Transverse colon (tissue), 4 donors: ENCODE data around the gene OOSP4B. TPM values are rescaled to one million over a fixed set of nuclear protein-coding genes. Genes with fewer than 3 reads are reported as not detected.
"Not testable (repeated sequence)": the region's sequence is repeated elsewhere in the genome, so short reads cannot be mapped to it uniquely, and the experiment has no call there.

Source experiments
- DNase-seq: peaks from one replicate; pipeline ENCODE4 v3.0.0-alpha.2; 2019
- H3K27ac ChIP-seq, 4 donors: fragments of 200-600 bp; sonication (generic); 2 replicates each; pipeline ENCODE4 v1.5.1; 2016 to 2018; ENCODE audit warnings: inconsistent platforms in 4 of 4
- H3K27me3 ChIP-seq: fragments of 200-600 bp; sonication (generic); 2 replicates; pipeline ENCODE4 v1.5.1; 2017; ENCODE audit warnings: inconsistent platforms
- H3K36me3 ChIP-seq, 4 donors: fragments of 200-600 bp; sonication (generic); 2 replicates each; pipeline ENCODE4 v1.5.1; 2017 to 2019; ENCODE audit warnings: inconsistent platforms in 4 of 4
- H3K4me1 ChIP-seq, 4 donors: fragments of 200-600 bp; sonication (generic); 2 replicates each; pipeline ENCODE4 v1.5.1; 2017 to 2020; ENCODE audit warnings: inconsistent platforms in 4 of 4
- H3K4me3 ChIP-seq, 4 donors: fragments of 200-600 bp; sonication (generic); 1 replicate in 1 of 4; 2 replicates in 3 of 4; pipeline versions ENCODE4 v1.5.1 to v1.6.1; 2017 to 2019; ENCODE audit warnings: inconsistent platforms in 4 of 4
- H3K9me3 ChIP-seq, 2 donors: fragments of 200-600 bp; sonication (generic); 2 replicates each; pipeline ENCODE4 v1.5.1; 2017 to 2019; ENCODE audit warnings: inconsistent platforms in 2 of 2
- CTCF ChIP-seq, 5 experiments: fragments of 200-600 bp in 3 of 5; fragments of 450-650 bp in 2 of 5; sonication (generic) in 3 of 5; IDR thresholded peaks; 1 replicate in 2 of 5; 2 replicates in 3 of 5; pipeline ENCODE4 v1.5.1; 2016 to 2017; ENCODE audit warnings: antibody characterized with exemption in 5 of 5, inconsistent platforms in 3 of 5, mild to moderate bottlenecking in 2 of 5, moderate library complexity in 1 of 5
- EP300 ChIP-seq: sonication (generic); formaldehyde crosslinking; IDR thresholded peaks from one replicate; pipeline ENCODE4 v1.6.1; 2017; ENCODE audit warnings: antibody characterized with exemption, low read depth
- POLR2A ChIP-seq: fragments of 450-650 bp; IDR thresholded peaks from one replicate; pipeline ENCODE4 v1.6.1; 2016; ENCODE audit warnings: antibody characterized with exemption, mild to moderate bottlenecking, moderate library complexity
- POLR2AphosphoS5 ChIP-seq, 3 donors: sonication (generic); formaldehyde crosslinking; IDR thresholded peaks; one replicate each; pipeline ENCODE4 v1.6.1; 2016; ENCODE audit warnings: antibody characterized with exemption in 3 of 3
- WGBS, 2 donors: methylation state at CpG; one replicate each; pipeline ENCODE4 v1.1.5; 2018; ENCODE audit warnings: low coverage in 1 of 2; 5-methylcytosine and 5-hydroxymethylcytosine counted together
- in situ Hi-C, 4 donors: fragments of 200-750 bp; cut with MboI; loops; one replicate each; pipeline versions ENCODE4 v1.15.0 to v1.15.1; 2017; ENCODE audit warnings: low sequenced_read_pairs in 3 of 4, low pct_ligation_motif_present in 1 of 4, low pct_unique_long_range_greater_than_20kb in 1 of 4
- intact Hi-C: fragments of 100-400 bp; cut with DNase I; formaldehyde crosslinking; loops from one replicate; pipeline ENCODE4 v1.15.1; 2023; ENCODE audit warnings: low total_unique reads
- total RNA-seq, 4 donors: library from RNA; depleted of rRNA; stranded (reverse); fragments of >200 nt; gene quantifications; one replicate each; pipeline ENCODE4 v1.1.0, GENCODE V29; 2016

OOSP4B gene
- total RNA-seq, 4 donors from 2014 or later = not detected

- Histone ChIP-seq H3K9me3 (no peaks in the 10 kb centered on the region), H3K4me1 (no peaks in the 10 kb centered on the region), H3K27ac (no peak overlapping the region), H3K36me3 (no peaks in the 10 kb centered on the region), H3K4me3 (no peak overlapping the region), H3K27me3 (no peaks in the 10 kb centered on the region)
- 94 to 96% methylated on average over 4 of the region's 4 CpGs for WGBS, 2 donors
- intact Hi-C loops (no loop called here), in situ Hi-C loops (no loop called here)
- TF ChIP-seq POLR2AphosphoS5 (IDR thresholded peaks at IDR 0.05) = no peak
- TF ChIP-seq POLR2A = no peak
- TF ChIP-seq CTCF (IDR thresholded peaks at IDR 0.05) = no peak
- no peak for TF ChIP-seq EP300
- no peak for DNase-seq
These were observed 35.7 kb upstream of the OOSP4B start for GRCh38 chr11:59981106-59981770.

- H3K27me3 ChIP-seq, in situ Hi-C loops, H3K36me3 ChIP-seq, H3K9me3 ChIP-seq, H3K27ac ChIP-seq, H3K4me1 ChIP-seq, DNase-seq, H3K4me3 ChIP-seq, intact Hi-C loops: not testable (repeated sequence)
- WGBS, 2 donors = 53 to 70% methylated on average over 4 of the region's 4 CpGs
These were observed 34.9 kb upstream of the OOSP4B start for GRCh38 chr11:59982037-59982436.

GRCh38 chr11:59983212-59983611, 33.8 kb upstream of the OOSP4B start:
- Histone ChIP-seq H3K27me3 (no peaks in the 10 kb centered on the region), H3K27ac (no peak overlapping the region), H3K4me1 (no peaks in the 10 kb centered on the region), H3K36me3 (no peaks in the 10 kb centered on the region), H3K9me3 (no peaks in the 10 kb centered on the region), H3K4me3 (no peak overlapping the region)
- intact Hi-C loops (no loop called here), in situ Hi-C loops (no loop called here)
- DNase-seq = no peak
- TF ChIP-seq POLR2A (no peak), POLR2AphosphoS5 (IDR thresholded peaks at IDR 0.05) (no peak), EP300 (no peak), CTCF (IDR thresholded peaks at IDR 0.05) (no peak)
- 82 to 85% methylated on average over 1 of the region's 1 CpG for WGBS, 2 donors

GRCh38 chr11:59984368-59984767, 32.6 kb upstream of the OOSP4B start:
- H3K27ac ChIP-seq = no peak overlapping the region
- no peak overlapping the region for H3K4me3 ChIP-seq
- 84 to 85% methylated on average over 3 of the region's 3 CpGs for WGBS, 2 donors
- H3K27me3 ChIP-seq = no peaks in the 10 kb centered on the region
- H3K36me3 ChIP-seq = no peaks in the 10 kb centered on the region
- in situ Hi-C loops (no loop called here), intact Hi-C loops (no loop called here)
- no peak for DNase-seq
- H3K9me3 ChIP-seq = peaks cover 0 to 4% of the 10 kb centered on the region in 2 donors
- H3K4me1 ChIP-seq = no peaks in the 10 kb centered on the region
- TF ChIP-seq POLR2AphosphoS5 (IDR thresholded peaks at IDR 0.05) = no peak

- TF ChIP-seq POLR2A = no peak
- no peak for TF ChIP-seq POLR2AphosphoS5 (IDR thresholded peaks at IDR 0.05)
- no peak for TF ChIP-seq CTCF (IDR thresholded peaks at IDR 0.05)
- no peak for TF ChIP-seq EP300
- no peaks in the 10 kb centered on the region for H3K4me1 ChIP-seq
- no peak for DNase-seq
- intact Hi-C loops = no loop called here
- 70 to 83% methylated on average over 1 of the region's 1 CpG for WGBS, 2 donors
- in situ Hi-C loops = no loop called here
- no peak overlapping the region for H3K4me3 ChIP-seq
- peaks cover 0 to 12% of the 10 kb centered on the region in 2 donors for H3K9me3 ChIP-seq
- no peaks in the 10 kb centered on the region for H3K36me3 ChIP-seq
- no peak overlapping the region for H3K27ac ChIP-seq
- H3K27me3 ChIP-seq = no peaks in the 10 kb centered on the region
These were observed 26.6 kb upstream of the OOSP4B start for GRCh38 chr11:59990421-59990820.
